CD4-positive, CD25-positive, alpha-beta regulatory T cell (primary cell): Measurements from ENCODE around the gene MYO15A. TPM values are rescaled to one million over a fixed set of nuclear protein-coding genes. Genes with fewer than 3 reads are reported as not detected.

Experiments
- ATAC-seq, 2 donors: fragments of 150-1000 bp; cut with Tn5 transposase; one replicate each; pipeline ENCODE4 v1.10.0; 2021; ENCODE audit warnings: low read depth in 2 of 2, moderate number of reproducible peaks in 2 of 2, moderate library complexity in 1 of 2
- DNase-seq, 3 donors: peaks; one replicate each; pipeline versions ENCODE4 v3.0.0 to v3.0.0-alpha.2; 2012 to 2022; ENCODE audit warnings: mixed read lengths in 1 of 3
- H3K27ac ChIP-seq: one replicate; pipeline ENCODE4 v1.7.0; 2013; ENCODE audit warnings: mild to moderate bottlenecking, low read length; ENCODE audit not compliant: insufficient read depth, poor library complexity, severe bottlenecking
- H3K27me3 ChIP-seq: one replicate; pipeline ENCODE4 v1.7.0; 2013; ENCODE audit warnings: low read length; ENCODE audit not compliant: control insufficient read depth, insufficient read depth
- H3K36me3 ChIP-seq: one replicate; pipeline ENCODE4 v1.7.0; 2013; ENCODE audit warnings: mild to moderate bottlenecking, low read length, moderate library complexity; ENCODE audit not compliant: control insufficient read depth, insufficient read depth
- H3K4me1 ChIP-seq: 2 replicates; pipeline ENCODE4 v1.7.0; 2013; ENCODE audit warnings: mild to moderate bottlenecking, low read length; ENCODE audit not compliant: insufficient read depth, control insufficient read depth, poor library complexity, severe bottlenecking
- H3K4me3 ChIP-seq: one replicate; pipeline ENCODE4 v1.7.0; 2013; ENCODE audit warnings: low read depth, mild to moderate bottlenecking, low read length, moderate library complexity
- H3K9me3 ChIP-seq, 2 experiments: 1 replicate in 1 of 2; 2 replicates in 1 of 2; pipeline ENCODE4 v1.7.0; 2013; ENCODE audit warnings: low read length in 2 of 2, mild to moderate bottlenecking in 1 of 2, moderate library complexity in 1 of 2; ENCODE audit not compliant: control insufficient read depth in 2 of 2
- H3K27ac Mint-ChIP-seq, 3 donors: one replicate each; pipeline ENCODE4 v1.8.0; 2020 to 2022; ENCODE audit warnings: mild to moderate bottlenecking in 3 of 3, mixed read lengths in 3 of 3, moderate library complexity in 2 of 3
- H3K27me3 Mint-ChIP-seq: one replicate; pipeline ENCODE4 v1.8.0; 2022; ENCODE audit warnings: mild to moderate bottlenecking, mixed read lengths
- H3K36me3 Mint-ChIP-seq: one replicate; pipeline ENCODE4 v1.8.0; 2020; ENCODE audit warnings: mixed read lengths
- H3K4me1 Mint-ChIP-seq, 4 donors: one replicate each; pipeline ENCODE4 v1.8.0; 2020 to 2022; ENCODE audit warnings: mixed read lengths in 4 of 4, mild to moderate bottlenecking in 1 of 4
- H3K4me3 Mint-ChIP-seq, 4 donors: one replicate each; pipeline ENCODE4 v1.8.0; 2020 to 2022; ENCODE audit warnings: mild to moderate bottlenecking in 4 of 4, mixed read lengths in 4 of 4, moderate library complexity in 3 of 4
- H3K9me3 Mint-ChIP-seq, 7 donors: one replicate each; pipeline ENCODE4 v1.8.0; 2020 to 2022; ENCODE audit warnings: mixed read lengths in 7 of 7, mild to moderate bottlenecking in 3 of 7, moderate library complexity in 2 of 7
- polyA plus RNA-seq, 4 donors: library from polyadenylated mRNA; unstranded; fragments of 300-500 nt; fragmentation: Illumina TruSeq; gene quantifications; one replicate each; pipeline ENCODE4 v1.2.3, GENCODE V29; 2021
- total RNA-seq: library from RNA; stranded (reverse); gene quantifications from one replicate; pipeline ENCODE4 v1.2.3, GENCODE V29; 2022

Gene MYO15A
- total and polyA plus RNA-seq, 5 donors from 2014 or later = 0.19 to 0.81 (median 0.30) TPM; not detected in 1

GRCh38 chr17:18187821-18188761, 79.5 kb downstream of the MYO15A start:
- peaks cover 16 to 82% (median 68%) of the 10 kb centered on the region in 4 donors for H3K4me1 Mint-ChIP-seq
- Histone ChIP-seq H3K4me3 (peak overlapping the region; percentile 95), H3K9me3 (no peaks in the 10 kb centered on the region), H3K27ac (peak overlapping the region; percentile 5), H3K4me1 (peaks cover 77% of the 10 kb centered on the region), H3K36me3 (peaks cover 19% of the 10 kb centered on the region), H3K27me3 (no peaks in the 10 kb centered on the region)
- H3K27me3 Mint-ChIP-seq = peaks cover 5% of the 10 kb centered on the region
- no peak for DNase-seq
- no peak for ATAC-seq
- H3K27ac Mint-ChIP-seq = peak overlapping the region; percentile 58 to 83 (median 77)
- H3K9me3 Mint-ChIP-seq = no peaks in the 10 kb centered on the region
- peak overlapping the region; percentile 97 to 98 (median 97) for H3K4me3 Mint-ChIP-seq
- H3K36me3 Mint-ChIP-seq = peaks cover 30% of the 10 kb centered on the region

DNA sequence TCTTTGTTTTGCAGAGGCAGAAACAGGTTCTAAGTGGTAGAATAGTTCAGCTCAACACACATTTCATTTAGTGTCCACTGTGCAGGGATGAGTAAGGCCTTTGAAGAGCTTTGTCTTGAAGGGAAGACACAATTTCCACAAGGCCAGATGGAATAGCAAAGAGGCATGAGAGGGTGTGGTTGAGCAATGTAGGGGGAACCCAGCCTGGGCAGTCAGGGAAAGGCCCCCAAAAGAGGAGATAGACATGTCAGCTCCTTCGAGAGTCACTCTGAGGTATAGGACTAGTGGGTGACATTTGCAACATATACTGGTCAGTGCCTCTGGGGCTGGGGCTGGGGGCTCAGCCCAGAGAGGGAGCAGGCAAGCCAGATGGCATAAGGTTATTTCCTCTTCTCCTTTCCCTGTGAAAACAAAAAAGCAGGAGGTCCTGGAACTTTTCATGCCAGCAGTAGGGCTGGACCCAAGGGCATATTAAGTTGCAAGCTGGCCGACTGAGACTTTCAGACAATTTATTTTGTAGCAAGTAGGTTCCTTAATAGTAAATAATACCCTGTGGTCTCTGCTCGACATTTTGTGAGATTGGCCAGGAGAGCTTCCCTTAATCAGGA, 82.2 kb downstream of the MYO15A start:
- H3K27ac Mint-ChIP-seq = peak overlapping the region in 2 of 3 donors; percentile 48 to 55
- Histone ChIP-seq H3K9me3 (no peaks in the 10 kb centered on the region), H3K4me3 (peak overlapping the region; percentile 19), H3K4me1 (peaks cover 66% of the 10 kb centered on the region), H3K36me3 (peaks cover 34% of the 10 kb centered on the region), H3K27ac (no peak overlapping the region), H3K27me3 (no peaks in the 10 kb centered on the region)
- no peaks in the 10 kb centered on the region for H3K9me3 Mint-ChIP-seq
- H3K4me1 Mint-ChIP-seq = peaks cover 8 to 91% (median 73%) of the 10 kb centered on the region in 4 donors
- H3K36me3 Mint-ChIP-seq = peaks cover 38% of the 10 kb centered on the region
- ATAC-seq (no peak), DNase-seq (no peak)
- H3K4me3 Mint-ChIP-seq = peak overlapping the region; percentile 26 to 62 (median 58)
- H3K27me3 Mint-ChIP-seq = no peaks in the 10 kb centered on the region

DNA sequence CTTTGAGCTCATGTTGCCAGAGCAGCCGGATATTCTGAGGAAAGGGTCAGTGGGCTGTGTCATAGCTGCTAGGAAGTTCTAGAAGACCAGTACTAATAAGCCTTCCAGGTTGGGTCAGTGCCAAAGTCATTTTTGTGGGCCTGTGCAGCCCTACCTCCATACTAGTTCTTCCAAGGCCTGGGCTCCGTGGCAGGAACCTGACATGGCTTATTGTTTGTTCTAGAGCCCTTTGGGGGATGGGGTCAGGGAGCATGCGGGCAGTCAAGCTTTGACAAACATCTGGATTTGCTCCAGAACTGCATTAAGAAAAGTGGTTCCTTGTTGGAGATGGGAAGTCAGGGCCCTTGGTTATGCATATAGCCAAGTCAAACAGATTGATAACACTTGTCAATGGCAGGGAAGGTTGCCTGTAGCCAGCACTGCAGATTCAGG, 82.7 kb downstream of the MYO15A start:
- ATAC-seq = no peak
- no peak overlapping the region for H3K27ac ChIP-seq
- H3K27me3 Mint-ChIP-seq = no peaks in the 10 kb centered on the region
- no peaks in the 10 kb centered on the region for H3K9me3 Mint-ChIP-seq
- no peaks in the 10 kb centered on the region for H3K9me3 ChIP-seq
- H3K36me3 ChIP-seq = peaks cover 38% of the 10 kb centered on the region
- H3K4me3 ChIP-seq = peak overlapping the region; percentile 19
- peaks cover 61% of the 10 kb centered on the region for H3K4me1 ChIP-seq
- H3K36me3 Mint-ChIP-seq = peaks cover 36% of the 10 kb centered on the region
- H3K27ac Mint-ChIP-seq = peak overlapping the region in 2 of 3 donors; percentile 48 to 55
- H3K4me1 Mint-ChIP-seq = peaks cover 8 to 91% (median 70%) of the 10 kb centered on the region in 4 donors
- no peaks in the 10 kb centered on the region for H3K27me3 ChIP-seq
- peak overlapping the region in 3 of 4 donors; percentile 26 to 62 (median 61) for H3K4me3 Mint-ChIP-seq
- no peak for DNase-seq

GRCh38 chr17:18191967-18192366, 83.4 kb downstream of the MYO15A start:
- Histone ChIP-seq H3K27me3 (no peaks in the 10 kb centered on the region), H3K36me3 (peaks cover 44% of the 10 kb centered on the region), H3K4me3 (peak overlapping the region; percentile 7), H3K4me1 (peaks cover 56% of the 10 kb centered on the region), H3K27ac (no peak overlapping the region), H3K9me3 (no peaks in the 10 kb centered on the region)
- H3K27ac Mint-ChIP-seq = peak overlapping the region in 1 of 3 donors; percentile 48
- ATAC-seq = peak; percentile 30 to 35
- no peaks in the 10 kb centered on the region for H3K9me3 Mint-ChIP-seq
- DNase-seq = no peak
- peaks cover 8 to 90% (median 64%) of the 10 kb centered on the region in 4 donors for H3K4me1 Mint-ChIP-seq
- H3K27me3 Mint-ChIP-seq = no peaks in the 10 kb centered on the region
- peak overlapping the region in 3 of 4 donors; percentile 10 to 61 (median 26) for H3K4me3 Mint-ChIP-seq
- H3K36me3 Mint-ChIP-seq = peaks cover 32% of the 10 kb centered on the region

- Mint-ChIP-seq H3K9me3 (no peaks in the 10 kb centered on the region), H3K4me3 (peak overlapping the region in 1 of 4 donors; percentile 39), H3K27ac (peak overlapping the region in 2 of 3 donors; percentile 20 to 49), H3K36me3 (peaks cover 30% of the 10 kb centered on the region), H3K4me1 (peaks cover 13 to 91% (median 62%) of the 10 kb centered on the region in 4 donors), H3K27me3 (no peaks in the 10 kb centered on the region)
- Histone ChIP-seq H3K9me3 (no peaks in the 10 kb centered on the region), H3K27me3 (no peaks in the 10 kb centered on the region), H3K4me1 (peaks cover 35% of the 10 kb centered on the region), H3K27ac (no peak overlapping the region), H3K4me3 (no peak overlapping the region), H3K36me3 (peaks cover 57% of the 10 kb centered on the region)
- ATAC-seq (no peak), DNase-seq (no peak)
These were observed 85.8 kb downstream of the MYO15A start for GRCh38 chr17:18194394-18194793.

GRCh38 chr17:18194804-18195203, 86.2 kb downstream of the MYO15A start:
- Histone ChIP-seq H3K27me3 (no peaks in the 10 kb centered on the region), H3K4me3 (no peak overlapping the region), H3K36me3 (peaks cover 61% of the 10 kb centered on the region), H3K4me1 (peaks cover 34% of the 10 kb centered on the region), H3K9me3 (no peaks in the 10 kb centered on the region), H3K27ac (no peak overlapping the region)
- H3K4me3 Mint-ChIP-seq = peak overlapping the region in 1 of 4 donors; percentile 39
- no peaks in the 10 kb centered on the region for H3K27me3 Mint-ChIP-seq
- H3K4me1 Mint-ChIP-seq = peaks cover 13 to 90% (median 60%) of the 10 kb centered on the region in 4 donors
- no peak for DNase-seq
- H3K27ac Mint-ChIP-seq = peak overlapping the region in 1 of 3 donors; percentile 49
- H3K9me3 Mint-ChIP-seq = no peaks in the 10 kb centered on the region
- H3K36me3 Mint-ChIP-seq = peaks cover 26% of the 10 kb centered on the region
- ATAC-seq = no peak

DNA sequence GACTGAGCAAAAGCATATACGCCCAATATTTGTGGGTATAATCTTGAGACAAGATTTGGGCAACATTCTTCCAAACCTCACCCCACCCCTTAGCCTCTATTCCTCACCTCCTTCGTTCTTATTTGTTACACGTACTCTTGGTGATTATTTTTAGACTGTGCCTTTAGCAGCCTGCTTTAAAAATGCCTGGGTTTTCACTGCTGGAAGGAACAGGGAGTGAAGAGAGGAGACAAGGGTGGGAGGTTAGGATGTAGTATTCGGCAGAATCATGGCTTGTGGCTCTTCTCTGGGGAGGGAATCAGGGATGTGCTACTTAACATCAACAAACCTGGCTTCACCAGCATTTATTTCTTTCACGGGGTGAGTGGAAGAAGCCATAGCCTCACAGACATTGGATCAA, 86.7 kb downstream of the MYO15A start:
- peaks cover 13 to 89% (median 57%) of the 10 kb centered on the region in 4 donors for H3K4me1 Mint-ChIP-seq

More for the DNA sequence above, 86.7 kb downstream of the MYO15A start:
- H3K9me3 Mint-ChIP-seq = no peaks in the 10 kb centered on the region
- no peak overlapping the region for H3K27ac Mint-ChIP-seq
- ATAC-seq = no peak
- no peaks in the 10 kb centered on the region for H3K27me3 Mint-ChIP-seq
- no peak for DNase-seq
- H3K36me3 Mint-ChIP-seq = peaks cover 24% of the 10 kb centered on the region
- no peak overlapping the region for H3K4me3 Mint-ChIP-seq
- no peak overlapping the region for H3K4me3 ChIP-seq
- no peak overlapping the region for H3K27ac ChIP-seq
- H3K36me3 ChIP-seq = peaks cover 61% of the 10 kb centered on the region
- H3K4me1 ChIP-seq = peaks cover 31% of the 10 kb centered on the region
- H3K27me3 ChIP-seq = no peaks in the 10 kb centered on the region
- no peaks in the 10 kb centered on the region for H3K9me3 ChIP-seq
